Measurements from ENCODE around the gene UNC93B1. TPM values are rescaled to one million over a fixed set of nuclear protein-coding genes. Genes with fewer than 3 reads are reported as not detected.

UNC93B1 gene
- total RNA-seq, 1 donor from 2014 or later, result 74.7 TPM

DNA sequence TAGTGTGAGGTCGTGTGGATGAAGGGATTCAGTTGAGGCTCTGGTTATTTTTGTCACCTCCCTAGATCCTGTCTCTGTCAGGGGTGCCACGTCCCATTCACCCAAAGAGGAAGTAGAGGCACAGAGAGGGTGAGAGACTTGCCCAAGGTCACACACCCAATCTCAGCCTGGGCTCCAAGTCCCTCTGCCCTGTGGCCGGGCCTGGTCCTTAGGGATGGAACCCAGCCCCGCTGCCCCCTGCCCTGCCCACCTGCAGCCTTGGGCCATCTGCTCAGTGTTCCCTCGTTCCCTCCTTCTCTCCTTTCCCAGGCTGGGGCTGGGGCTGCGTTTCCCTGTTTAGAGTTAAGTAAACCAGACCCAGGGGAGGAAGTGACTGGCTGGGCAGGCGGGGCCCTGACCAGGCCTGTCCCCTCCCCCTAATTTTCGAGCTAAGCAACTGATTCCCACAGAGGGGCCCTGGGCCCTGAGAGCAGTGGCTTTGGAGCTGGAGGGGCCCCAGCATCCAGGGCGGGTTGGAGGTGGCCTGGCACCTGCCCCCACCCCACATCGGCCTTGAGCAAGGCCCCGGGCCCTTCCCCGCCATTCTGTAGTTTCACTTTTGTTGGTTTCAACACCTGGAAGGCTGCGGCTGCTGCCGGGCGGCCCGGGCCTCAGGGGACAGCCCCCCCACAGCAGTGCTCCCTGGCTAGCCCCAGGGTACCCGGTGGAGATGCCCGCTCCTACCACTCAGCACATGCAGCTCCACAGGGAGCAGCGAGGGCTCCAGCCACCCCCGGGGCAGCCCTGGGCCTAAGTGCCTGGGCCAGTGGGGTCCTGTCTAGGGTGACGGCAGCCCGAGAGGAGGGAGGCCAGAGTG lies 36.4 kb upstream of the UNC93B1 start:
- Histone ChIP-seq H3K27me3 (no peaks in the 10 kb centered on the region), H3K36me3 (peaks cover 22 to 39% of the 10 kb centered on the region in 2 donors), H3K4me3 (peak overlapping the region; percentile 63 to 78), H3K9me3 (no peaks in the 10 kb centered on the region), H3K27ac (peak overlapping the region; percentile 90 to 91), H3K4me1 (peaks cover 14 to 30% of the 10 kb centered on the region in 2 donors)
- intact Hi-C loops (cut with DNase I), result loop anchor here (2.0 kb wide), 1 partner anchor 36 kb away; the partner anchor contains the start of gene UNC93B1
- peak; percentile 51 to 88 for DNase-seq (ENCODE audit: low spot score in 2 of 2)
- TF ChIP-seq, protein P1, sequence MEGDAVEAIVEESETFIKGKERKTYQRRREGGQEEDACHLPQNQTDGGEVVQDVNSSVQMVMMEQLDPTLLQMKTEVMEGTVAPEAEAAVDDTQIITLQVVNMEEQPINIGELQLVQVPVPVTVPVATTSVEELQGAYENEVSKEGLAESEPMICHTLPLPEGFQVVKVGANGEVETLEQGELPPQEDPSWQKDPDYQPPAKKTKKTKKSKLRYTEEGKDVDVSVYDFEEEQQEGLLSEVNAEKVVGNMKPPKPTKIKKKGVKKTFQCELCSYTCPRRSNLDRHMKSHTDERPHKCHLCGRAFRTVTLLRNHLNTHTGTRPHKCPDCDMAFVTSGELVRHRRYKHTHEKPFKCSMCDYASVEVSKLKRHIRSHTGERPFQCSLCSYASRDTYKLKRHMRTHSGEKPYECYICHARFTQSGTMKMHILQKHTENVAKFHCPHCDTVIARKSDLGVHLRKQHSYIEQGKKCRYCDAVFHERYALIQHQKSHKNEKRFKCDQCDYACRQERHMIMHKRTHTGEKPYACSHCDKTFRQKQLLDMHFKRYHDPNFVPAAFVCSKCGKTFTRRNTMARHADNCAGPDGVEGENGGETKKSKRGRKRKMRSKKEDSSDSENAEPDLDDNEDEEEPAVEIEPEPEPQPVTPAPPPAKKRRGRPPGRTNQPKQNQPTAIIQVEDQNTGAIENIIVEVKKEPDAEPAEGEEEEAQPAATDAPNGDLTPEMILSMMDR (IDR thresholded peaks at IDR 0.05), result no peak

DNA sequence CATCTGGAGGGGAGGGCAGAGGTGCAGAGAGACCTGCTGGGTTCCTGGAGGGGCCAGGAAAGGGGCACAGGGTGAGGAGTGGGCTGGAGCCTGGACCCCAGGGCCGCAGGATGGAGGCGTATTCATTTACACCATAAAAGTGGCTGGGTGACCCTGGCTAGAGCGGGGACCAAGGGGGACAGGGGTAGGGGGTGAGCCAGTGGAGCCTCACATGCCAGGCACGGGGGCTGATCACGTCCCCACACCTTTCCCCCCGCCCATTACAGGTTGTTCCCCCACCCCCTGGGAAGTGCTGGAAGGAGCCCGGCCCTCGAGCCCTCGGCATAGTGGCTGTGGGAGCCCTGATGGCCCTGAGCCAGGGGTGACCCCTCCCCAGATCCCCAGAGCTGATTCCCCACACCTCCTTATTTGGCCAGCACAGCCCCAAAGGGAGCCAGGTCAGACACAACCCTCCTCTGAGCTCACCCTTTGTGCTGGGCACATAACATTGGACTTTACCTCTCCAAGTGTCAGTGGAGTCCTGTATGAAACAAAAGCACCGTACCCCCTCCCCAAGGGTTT lies 35.7 kb upstream of the UNC93B1 start:
- Histone ChIP-seq H3K4me1 (peaks cover 14 to 30% of the 10 kb centered on the region in 2 donors), H3K36me3 (peaks cover 17 to 33% of the 10 kb centered on the region in 2 donors), H3K9me3 (no peaks in the 10 kb centered on the region)

GRCh38 chr11:68038718-68039525 lies 35.0 kb upstream of the UNC93B1 start, which contains the start of gene TCIRG1:
Gene TCIRG1, plus strand, starts transcription at chr11:68039025. Its CDS starts 2,247 bp downstream, at chr11:68041272.
- Histone ChIP-seq H3K27me3 (no peaks in the 10 kb centered on the region), H3K4me1 (peaks cover 14 to 30% of the 10 kb centered on the region in 2 donors), H3K36me3 (peaks cover 13 to 31% of the 10 kb centered on the region in 2 donors), H3K9me3 (no peaks in the 10 kb centered on the region), H3K27ac (peak within 1 kb of the TSS; percentile 90 to 91), H3K4me3 (peak within 1 kb of the TSS; percentile 63 to 78)
- TF ChIP-seq, protein P1 (IDR thresholded peaks at IDR 0.05), result peak in 2 of 3 experiments; percentile 8 to 79
- peak; percentile 73 to 96 for DNase-seq (ENCODE audit: low spot score in 2 of 2)
- intact Hi-C loops (cut with DNase I), result loop anchor here (1.0 to 10.0 kb wide), 5 partner anchors 9 to 426 kb away; partner anchors contain the start of genes ALDH3B1, CHKA, NDUFS8 and PPP6R3

More for the DNA sequence above, 35.7 kb upstream of the UNC93B1 start:
- Histone ChIP-seq H3K4me3 (peak overlapping the region; percentile 63 to 78), H3K27ac (peak overlapping the region; percentile 90 to 91), H3K27me3 (no peaks in the 10 kb centered on the region)
- no peak for DNase-seq (ENCODE audit: low spot score in 2 of 2)
- TF ChIP-seq, protein P1 (IDR thresholded peaks at IDR 0.05), result no peak
- intact Hi-C loops (cut with DNase I), result loop anchor here (1.0 to 10.0 kb wide), 5 partner anchors 29 to 425 kb away; partner anchors contain the start of genes ALDH3B1, CHKA, PPP6R3 and UNC93B1

DNA sequence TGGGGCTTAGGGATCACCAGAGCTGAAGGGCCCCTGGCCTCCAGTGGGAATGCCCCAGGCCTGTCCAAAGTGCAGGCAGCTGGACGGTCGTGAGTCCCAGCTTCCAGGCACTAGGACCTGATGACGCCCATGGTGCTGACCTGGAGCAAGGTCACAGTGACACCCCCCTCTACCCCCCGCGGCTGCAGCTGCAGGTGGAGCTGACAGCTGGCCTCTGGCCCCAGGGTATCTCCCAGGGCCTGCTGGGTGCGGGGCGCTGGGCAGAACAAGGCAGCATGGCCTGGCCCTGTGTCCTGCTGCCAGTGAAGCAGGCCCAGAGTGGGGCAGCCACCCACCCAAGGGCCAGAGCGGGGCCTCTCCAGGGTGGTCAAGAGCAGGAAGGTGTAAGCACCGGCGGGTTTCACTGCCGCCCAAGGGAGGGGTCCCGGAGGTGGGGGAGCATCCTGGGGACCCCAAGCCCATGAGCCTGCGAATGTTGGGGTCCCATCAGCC lies 34.4 kb upstream of the UNC93B1 start:
- Histone ChIP-seq H3K27me3 (no peaks in the 10 kb centered on the region), H3K4me3 (peak overlapping the region; percentile 63 to 78), H3K9me3 (no peaks in the 10 kb centered on the region), H3K4me1 (peaks cover 14 to 30% of the 10 kb centered on the region in 2 donors), H3K36me3 (peaks cover 15 to 31% of the 10 kb centered on the region in 2 donors), H3K27ac (peak overlapping the region; percentile 90 to 91)
- intact Hi-C loops (cut with DNase I), result loop anchor here (1.0 to 10.0 kb wide), 4 partner anchors 8 to 427 kb away; partner anchors contain the start of genes CHKA, NDUFS8 and PPP6R3
- no peak for DNase-seq (ENCODE audit: low spot score in 2 of 2)
- TF ChIP-seq, protein P1 (IDR thresholded peaks at IDR 0.05), result no peak
